HepG2 (cell line): ENCODE results near the gene GNA14.

ENCODE experiments used
- NFE2 ChIP-seq: sonication (generic); formaldehyde crosslinking; IDR thresholded peaks from 2 replicates; pipeline ENCODE4 v1.4.0; 2020; ENCODE audit warnings: missing genetic modification reagents
- POLR2A ChIP-seq, 2 experiments: IDR thresholded peaks; 2 replicates each; pipeline ENCODE4 v1.6.1; 2011; ENCODE audit warnings: low read depth in 2 of 2, low read length in 2 of 2, mild to moderate bottlenecking in 1 of 2, moderate library complexity in 1 of 2; ENCODE audit not compliant: insufficient read depth in 1 of 2
- SRF ChIP-seq: IDR thresholded peaks from 2 replicates; pipeline ENCODE4 v1.6.1; 2011; ENCODE audit warnings: mild to moderate bottlenecking, low read depth, low read length, moderate library complexity
- TBP ChIP-seq: sonication (generic); formaldehyde crosslinking; IDR thresholded peaks from 2 replicates; pipeline ENCODE4 v1.5.0; 2020; ENCODE audit warnings: missing genetic modification reagents
- ZNF30 ChIP-seq: sonication (generic); formaldehyde crosslinking; IDR thresholded peaks from 2 replicates; pipeline ENCODE4 v1.5.0; 2020; ENCODE audit warnings: mild to moderate bottlenecking, missing genetic modification reagents

- TF ChIP-seq NFE2 (CRISPR knock-in tag) (no peak), ZNF30 (CRISPR knock-in tag) (no peak), POLR2A (IDR thresholded peaks at IDR 0.05; ENCODE audit: insufficient read depth in 1 of 2, low read depth in 2 of 2, low read length in 2 of 2) (no peak), TBP (CRISPR knock-in tag) (no peak), SRF (no peak)
These were observed 256.3 kb downstream of the GNA14 start for GRCh38 chr9:77391834-77392233.
